Neural cell (in vitro differentiated cells): ENCODE results near the gene CSGALNACT2. TPM values are rescaled to one million over a fixed set of nuclear protein-coding genes. Genes with fewer than 3 reads are reported as not detected.

Experiments used
- H2AFZ ChIP-seq: fragments of 200-600, 300-800 bp; sonication (generic), shearing (Covaris generic); 2 replicates; pipeline ENCODE4 v1.6.0; 2014; ENCODE audit warnings: low read depth, mild to moderate bottlenecking, antibody characterized with exemption, low read length, moderate library complexity
- H3F3A ChIP-seq: fragments of 200-600 bp; shearing (Covaris generic); 2 replicates; pipeline ENCODE4 v1.6.1; 2016; ENCODE audit warnings: mild to moderate bottlenecking, moderate library complexity, mixed read lengths, antibody characterized with exemption, low read length; ENCODE audit not compliant: insufficient read depth, poor library complexity, severe bottlenecking
- H3K27ac ChIP-seq: fragments of 200-600, 300-800 bp; sonication (generic), shearing (Covaris generic); 2 replicates; pipeline ENCODE4 v1.5.1; 2014; ENCODE audit warnings: mild to moderate bottlenecking, low read length, moderate library complexity
- H3K27me3 ChIP-seq: fragments of 300-800, 200-600 bp; sonication (generic), shearing (Covaris generic); 2 replicates; pipeline ENCODE4 v1.6.0; 2014; ENCODE audit warnings: mild to moderate bottlenecking, low read depth, low read length, moderate library complexity; ENCODE audit not compliant: insufficient read depth
- H3K36me3 ChIP-seq: fragments of 300-800, 200-600 bp; sonication (generic), shearing (Covaris generic); 2 replicates; pipeline ENCODE4 v1.5.1; 2014; ENCODE audit warnings: mild to moderate bottlenecking, antibody characterized with exemption, low read length, moderate library complexity; ENCODE audit not compliant: insufficient read depth
- H3K4me2 ChIP-seq: fragments of 300-800, 200-600 bp; sonication (generic), shearing (Covaris generic); 2 replicates; pipeline ENCODE4 v1.6.0; 2014; ENCODE audit warnings: mild to moderate bottlenecking, low read length
- H3K4me3 ChIP-seq: fragments of 300-800, 200-600 bp; sonication (generic), shearing (Covaris generic); 2 replicates; pipeline ENCODE4 v1.5.1; 2014; ENCODE audit warnings: mild to moderate bottlenecking, low read length, moderate library complexity
- H3K79me2 ChIP-seq: fragments of 200-600 bp; shearing (Covaris generic); replicated peaks from 2 replicates; pipeline ENCODE4 v1.6.0; 2014; ENCODE audit warnings: mild to moderate bottlenecking, low read length, moderate library complexity; ENCODE audit not compliant: insufficient read depth
- H3K9ac ChIP-seq: fragments of 300-800, 200-600 bp; sonication (generic), shearing (Covaris generic); 2 replicates; pipeline ENCODE4 v1.6.1; 2016; ENCODE audit warnings: mild to moderate bottlenecking, low read length, mixed read lengths
- H3K9me2 ChIP-seq: fragments of 200-600 bp; shearing (Covaris generic); 2 replicates; pipeline ENCODE4 v1.6.1; 2016; ENCODE audit warnings: mild to moderate bottlenecking, low read length, mixed read lengths; ENCODE audit not compliant: insufficient read depth
- H3K9me3 ChIP-seq: fragments of 200-600, 300-800 bp; sonication (generic), shearing (Covaris generic); 2 replicates; pipeline ENCODE4 v1.6.1; 2016; ENCODE audit warnings: mild to moderate bottlenecking, mixed run types, low read length, moderate library complexity, mixed read lengths
- H4K20me1 ChIP-seq: fragments of 200-600 bp; shearing (Covaris generic); 2 replicates; pipeline ENCODE4 v1.6.1; 2016; ENCODE audit warnings: mild to moderate bottlenecking, mixed run types; ENCODE audit not compliant: insufficient read depth
- CTCF ChIP-seq: fragments of 450-650 bp; IDR thresholded peaks from 2 replicates; pipeline ENCODE4 v1.5.1; 2014; ENCODE audit warnings: antibody characterized with exemption, mild to moderate bottlenecking, moderate library complexity; ENCODE audit not compliant: poor library complexity, severe bottlenecking
- EP300 ChIP-seq: fragments of 450-650 bp; conservative IDR thresholded peaks from 2 replicates; pipeline ENCODE4 v1.6.1; 2014; ENCODE audit warnings: antibody characterized with exemption, mild to moderate bottlenecking, moderate library complexity; ENCODE audit not compliant: poor library complexity, severe bottlenecking
- EZH2 ChIP-seq: fragments of 200-600, 300-800 bp; shearing (Covaris generic), sonication (generic); IDR thresholded peaks from 2 replicates; pipeline ENCODE4 v1.6.1; 2014; ENCODE audit warnings: antibody characterized with exemption, low read length, borderline replicate concordance, mild to moderate bottlenecking; ENCODE audit not compliant: insufficient read depth, poor library complexity, severe bottlenecking
- MXI1 ChIP-seq: fragments of 450-650 bp; conservative IDR thresholded peaks from 2 replicates; pipeline ENCODE4 v1.6.1; 2014; ENCODE audit warnings: antibody characterized with exemption, mild to moderate bottlenecking; ENCODE audit not compliant: poor library complexity, severe bottlenecking
- POLR2AphosphoS5 ChIP-seq: IDR thresholded peaks from 2 replicates; pipeline ENCODE4 v1.6.1; 2012
- RAD21 ChIP-seq: fragments of 450-650 bp; conservative IDR thresholded peaks from 2 replicates; pipeline ENCODE4 v1.6.1; 2014; ENCODE audit warnings: antibody characterized with exemption, mild to moderate bottlenecking, moderate library complexity
- SMC3 ChIP-seq: fragments of 450-650 bp; conservative IDR thresholded peaks from 2 replicates; pipeline ENCODE4 v1.6.1; 2014; ENCODE audit warnings: antibody characterized with exemption, mild to moderate bottlenecking, moderate library complexity; ENCODE audit not compliant: poor library complexity
- TAF1 ChIP-seq: IDR thresholded peaks from 2 replicates; pipeline ENCODE4 v1.6.1; 2012; ENCODE audit warnings: low read depth
- polyA plus RNA-seq: library from polyadenylated mRNA; depleted of rRNA; stranded (reverse); fragments of >200 nt; gene quantifications from 2 replicates; pipeline ENCODE4 v1.2.3, GENCODE V29; 2014
- TF ChIP-seq, protein P1 (sequence below): IDR thresholded peaks from 2 replicates; pipeline ENCODE4 v1.6.1; 2012; ENCODE audit warnings: borderline replicate concordance

Gene CSGALNACT2
- polyA plus RNA-seq, 1 donor from 2014 or later = 20.7 TPM

GRCh38 chr10:43114088-43114742 lies 24.0 kb upstream of the CSGALNACT2 start:
- Histone ChIP-seq H3K9ac (no peak overlapping the region), H3F3A (no peaks in the 10 kb centered on the region), H3K36me3 (no peaks in the 10 kb centered on the region), H3K4me2 (no peak overlapping the region), H3K27ac (no peak overlapping the region), H3K4me3 (no peak overlapping the region), H3K9me2 (no peaks in the 10 kb centered on the region), H2AFZ (no peak overlapping the region), H3K79me2 (no peaks in the 10 kb centered on the region), H3K9me3 (no peaks in the 10 kb centered on the region), H3K27me3 (no peaks in the 10 kb centered on the region), H4K20me1 (no peaks in the 10 kb centered on the region)
- TF ChIP-seq RAD21 (no peak), TAF1 (no peak), EZH2 (no peak), EP300 (no peak), MXI1 (no peak), POLR2AphosphoS5 (no peak), CTCF (no peak), SMC3 (no peak)
- TF ChIP-seq, protein P1, sequence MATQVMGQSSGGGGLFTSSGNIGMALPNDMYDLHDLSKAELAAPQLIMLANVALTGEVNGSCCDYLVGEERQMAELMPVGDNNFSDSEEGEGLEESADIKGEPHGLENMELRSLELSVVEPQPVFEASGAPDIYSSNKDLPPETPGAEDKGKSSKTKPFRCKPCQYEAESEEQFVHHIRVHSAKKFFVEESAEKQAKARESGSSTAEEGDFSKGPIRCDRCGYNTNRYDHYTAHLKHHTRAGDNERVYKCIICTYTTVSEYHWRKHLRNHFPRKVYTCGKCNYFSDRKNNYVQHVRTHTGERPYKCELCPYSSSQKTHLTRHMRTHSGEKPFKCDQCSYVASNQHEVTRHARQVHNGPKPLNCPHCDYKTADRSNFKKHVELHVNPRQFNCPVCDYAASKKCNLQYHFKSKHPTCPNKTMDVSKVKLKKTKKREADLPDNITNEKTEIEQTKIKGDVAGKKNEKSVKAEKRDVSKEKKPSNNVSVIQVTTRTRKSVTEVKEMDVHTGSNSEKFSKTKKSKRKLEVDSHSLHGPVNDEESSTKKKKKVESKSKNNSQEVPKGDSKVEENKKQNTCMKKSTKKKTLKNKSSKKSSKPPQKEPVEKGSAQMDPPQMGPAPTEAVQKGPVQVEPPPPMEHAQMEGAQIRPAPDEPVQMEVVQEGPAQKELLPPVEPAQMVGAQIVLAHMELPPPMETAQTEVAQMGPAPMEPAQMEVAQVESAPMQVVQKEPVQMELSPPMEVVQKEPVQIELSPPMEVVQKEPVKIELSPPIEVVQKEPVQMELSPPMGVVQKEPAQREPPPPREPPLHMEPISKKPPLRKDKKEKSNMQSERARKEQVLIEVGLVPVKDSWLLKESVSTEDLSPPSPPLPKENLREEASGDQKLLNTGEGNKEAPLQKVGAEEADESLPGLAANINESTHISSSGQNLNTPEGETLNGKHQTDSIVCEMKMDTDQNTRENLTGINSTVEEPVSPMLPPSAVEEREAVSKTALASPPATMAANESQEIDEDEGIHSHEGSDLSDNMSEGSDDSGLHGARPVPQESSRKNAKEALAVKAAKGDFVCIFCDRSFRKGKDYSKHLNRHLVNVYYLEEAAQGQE = no peak

- Histone ChIP-seq H3K9ac (no peak overlapping the region), H3K79me2 (no peaks in the 10 kb centered on the region)
These were observed 23.3 kb upstream of the CSGALNACT2 start for GRCh38 chr10:43114743-43115611.

More at GRCh38 chr10:43114743-43115611, 23.3 kb upstream of the CSGALNACT2 start:
- H3K9me2 ChIP-seq = no peaks in the 10 kb centered on the region
- H3K36me3 ChIP-seq = no peaks in the 10 kb centered on the region
- no peak overlapping the region for H2AFZ ChIP-seq
- no peaks in the 10 kb centered on the region for H4K20me1 ChIP-seq
- H3K4me2 ChIP-seq = no peak overlapping the region
- TF ChIP-seq CTCF = no peak
- TF ChIP-seq TAF1 = no peak
- TF ChIP-seq EZH2 = no peak
- H3K27ac ChIP-seq = no peak overlapping the region
- no peaks in the 10 kb centered on the region for H3F3A ChIP-seq
- no peaks in the 10 kb centered on the region for H3K27me3 ChIP-seq
- no peaks in the 10 kb centered on the region for H3K9me3 ChIP-seq
- no peak overlapping the region for H3K4me3 ChIP-seq
